Raji (cell line): ENCODE results near the gene KCNJ8.

Experiments
- POLR2A ChIP-seq: IDR thresholded peaks from 2 replicates; pipeline ENCODE4 v1.6.1; 2011; ENCODE audit warnings: low read depth, low read length, control low read depth; ENCODE audit not compliant: insufficient read depth

KCNJ8 gene

GRCh38 chr12:21774358-21775132, at the start of gene KCNJ8:
Gene KCNJ8 (minus strand): TSS chr12:21774706. CDS start chr12:21773616, 1,090 bp downstream.
- no peak for TF ChIP-seq POLR2A

- TF ChIP-seq POLR2A, result no peak
Observed at GRCh38 chr12:21823581-21823980, 49.1 kb upstream of the KCNJ8 start.

- no peak for TF ChIP-seq POLR2A
Observed at GRCh38 chr12:21819678-21820077, 45.2 kb upstream of the KCNJ8 start.

DNA sequence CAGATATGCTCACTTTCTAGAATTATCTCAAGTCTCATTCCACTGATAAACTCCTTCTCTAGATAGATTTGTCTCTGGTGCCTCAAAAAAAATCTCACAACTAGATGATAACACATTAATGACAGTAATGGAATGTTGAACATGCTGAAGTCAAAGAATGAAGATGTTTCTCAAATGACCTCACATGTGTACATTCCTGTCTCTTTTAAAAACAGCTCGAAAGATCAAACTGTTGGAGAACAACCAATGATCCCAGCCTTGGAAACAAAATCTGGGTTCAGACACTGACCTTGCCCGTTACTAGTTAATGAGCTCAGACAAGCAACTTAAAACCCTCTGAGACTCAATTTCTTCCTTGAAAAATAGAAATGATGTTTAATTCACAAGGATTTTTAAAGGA, 44.7 kb upstream of the KCNJ8 start:
- TF ChIP-seq POLR2A, result no peak

DNA sequence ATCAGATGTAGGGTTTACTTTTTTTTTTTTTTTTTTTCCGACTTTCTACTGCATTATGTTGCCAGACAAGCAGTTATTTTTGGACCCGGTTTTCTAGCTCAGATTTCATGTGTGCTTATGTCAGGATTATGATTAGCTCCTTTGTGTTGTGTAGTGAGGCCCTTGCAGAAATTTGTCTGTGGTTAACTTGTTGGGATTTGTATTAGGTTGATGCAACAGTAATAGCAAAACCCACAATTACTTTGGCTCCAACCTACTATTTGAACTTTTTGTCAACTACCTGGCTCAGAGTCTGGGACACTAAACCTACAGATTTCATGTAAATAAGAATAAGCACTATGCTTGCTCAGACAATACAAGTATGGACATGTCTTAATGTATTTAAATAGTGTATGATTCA, 44.1 kb upstream of the KCNJ8 start:
- no peak for TF ChIP-seq POLR2A

DNA sequence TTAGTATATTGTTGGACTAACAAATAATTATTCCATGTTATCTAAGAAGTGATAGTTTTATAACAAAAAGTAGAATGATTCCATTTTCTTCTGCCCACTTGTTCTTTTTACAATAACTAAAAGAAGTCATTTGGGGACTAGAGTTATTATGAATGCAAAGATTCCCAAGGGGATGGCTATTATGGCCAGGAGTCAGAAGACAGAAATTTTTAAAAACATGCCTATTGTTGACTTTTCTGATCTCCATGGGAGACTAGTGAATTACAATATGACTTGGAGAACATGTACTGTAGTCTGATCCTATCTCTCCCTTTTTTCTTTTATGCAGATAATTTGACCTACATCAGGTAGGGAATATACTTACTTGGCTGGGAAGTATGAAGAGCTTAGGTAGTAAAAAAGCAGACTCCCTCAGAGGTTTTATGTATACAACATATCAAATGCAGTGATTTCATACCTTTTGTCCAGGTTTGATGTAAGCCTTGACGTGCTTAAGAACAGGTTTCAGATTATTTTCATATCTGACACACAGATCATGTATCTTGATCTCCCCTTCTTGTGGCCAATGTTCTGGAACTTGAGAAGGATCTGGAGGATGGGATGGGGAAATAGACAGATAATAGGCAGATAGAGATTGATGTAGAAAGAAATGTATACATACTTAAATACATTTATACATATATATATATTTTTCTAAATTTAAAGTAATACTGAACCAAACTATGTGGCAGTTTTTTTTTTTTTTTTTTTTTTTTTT, 41.0 kb upstream of the KCNJ8 start:
- no peak for TF ChIP-seq POLR2A

DNA sequence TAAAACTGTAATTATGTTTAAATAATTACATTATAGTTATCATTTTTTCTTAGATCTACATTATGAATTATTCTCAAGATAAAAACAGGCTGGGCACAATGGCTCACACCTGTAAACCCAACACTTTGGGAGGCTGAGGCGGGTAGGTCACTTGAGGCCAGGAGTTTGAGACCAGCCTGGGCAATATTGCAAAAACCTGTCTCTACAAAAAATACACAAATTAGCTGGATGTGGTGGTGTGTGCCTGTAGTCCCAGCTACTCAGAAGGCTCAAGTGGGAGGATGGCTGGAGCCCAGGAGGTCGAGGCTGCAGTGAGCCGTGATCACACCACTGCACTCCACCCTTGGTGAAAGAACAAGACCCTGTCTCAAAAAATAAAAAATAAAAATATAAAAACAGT, 40.3 kb upstream of the KCNJ8 start:
- no peak for TF ChIP-seq POLR2A

- TF ChIP-seq POLR2A, result no peak
Observed at GRCh38 chr12:21814327-21814726, 39.8 kb upstream of the KCNJ8 start.

DNA sequence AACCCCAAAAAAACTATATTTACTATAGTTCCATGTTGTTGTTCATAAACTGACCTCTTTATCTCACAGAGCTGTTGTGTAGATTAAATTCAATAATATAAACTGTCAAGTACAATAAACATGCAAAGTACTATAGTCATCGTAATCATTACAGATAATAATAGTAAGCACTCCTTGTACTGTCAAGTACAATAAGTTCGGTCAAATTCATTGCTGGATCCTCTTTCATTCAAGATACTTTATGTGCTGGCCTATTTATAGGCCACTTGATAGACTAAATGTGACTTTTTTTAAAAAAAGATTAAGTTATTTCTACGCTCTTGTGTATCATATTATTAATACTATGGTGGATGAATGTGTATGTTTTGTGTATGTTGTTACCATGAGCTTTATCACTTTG, 39.2 kb upstream of the KCNJ8 start:
- no peak for TF ChIP-seq POLR2A

GRCh38 chr12:21813125-21813524, 38.6 kb upstream of the KCNJ8 start:
- TF ChIP-seq POLR2A, result no peak

DNA sequence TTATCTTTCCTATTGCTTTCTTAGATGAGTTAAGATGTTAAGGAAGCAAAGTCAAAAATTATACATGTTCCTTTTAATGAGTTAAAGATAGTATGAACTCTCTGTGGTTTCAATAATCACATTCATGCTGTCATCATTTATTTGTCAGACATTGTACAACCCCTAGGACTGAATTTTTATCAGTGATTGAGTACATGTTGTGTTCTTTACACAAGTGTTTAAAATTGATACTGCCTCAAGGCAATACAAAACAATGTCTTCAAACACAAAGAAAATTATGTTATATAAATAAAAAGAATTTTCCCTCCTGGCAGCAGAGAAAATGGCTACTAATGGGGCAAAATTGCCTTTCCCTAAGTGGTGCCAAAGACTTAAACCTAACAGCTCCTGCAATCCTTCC, 34.6 kb upstream of the KCNJ8 start:
- TF ChIP-seq POLR2A, result no peak

DNA sequence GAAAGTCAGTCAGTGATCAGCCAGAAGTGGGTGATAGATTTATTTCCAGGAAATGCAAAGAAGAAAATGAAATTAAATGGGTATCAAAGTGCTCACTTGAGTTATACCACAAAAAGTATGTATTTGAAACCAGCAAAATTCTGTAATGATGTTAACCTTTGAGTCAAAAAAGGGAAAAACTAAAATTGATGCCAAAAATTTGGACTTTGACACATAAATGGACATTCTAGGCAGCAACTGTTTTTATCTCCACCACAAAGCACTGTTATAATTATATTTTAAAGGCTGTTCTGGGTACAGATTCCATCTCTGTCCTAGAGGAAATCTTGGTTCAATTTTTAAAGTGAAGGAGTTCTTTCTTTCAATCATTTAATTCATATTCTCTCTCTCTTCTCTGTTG, 31.7 kb upstream of the KCNJ8 start:
- no peak for TF ChIP-seq POLR2A

DNA sequence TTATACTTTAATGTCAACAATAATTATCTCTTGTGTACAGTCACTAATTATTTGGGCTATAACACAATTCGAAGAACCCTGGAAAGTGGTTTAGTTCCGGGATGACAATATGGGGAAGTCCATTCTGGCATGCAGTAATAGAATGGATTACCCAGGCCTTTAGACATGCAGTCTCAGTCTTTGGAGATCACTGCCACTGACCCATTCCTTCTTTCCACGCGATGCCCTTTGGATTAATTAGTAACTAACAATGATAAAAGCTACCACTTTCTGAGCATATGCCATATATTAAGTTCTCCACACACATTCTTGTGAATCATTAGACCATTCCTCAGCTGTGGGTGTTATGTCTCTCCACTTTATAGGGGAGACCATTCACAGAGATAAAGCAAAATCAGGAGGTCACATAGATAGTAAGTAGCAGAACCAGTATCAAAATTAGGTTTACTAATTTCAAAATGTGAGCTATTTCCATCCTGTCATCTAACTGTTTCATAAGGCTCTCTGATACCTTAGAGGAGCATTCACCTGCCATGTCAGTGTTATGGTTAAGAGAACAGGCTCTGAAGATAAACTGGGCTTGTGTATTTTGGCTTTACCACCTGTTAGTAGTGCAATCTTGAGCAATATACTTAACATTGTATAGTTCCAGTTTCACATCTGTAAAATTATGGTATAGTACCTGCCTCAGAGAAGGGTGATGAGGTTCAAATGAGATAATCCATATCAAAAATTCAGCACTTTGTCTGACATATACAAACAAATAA, 27.2 kb upstream of the KCNJ8 start:
- no peak for TF ChIP-seq POLR2A

DNA sequence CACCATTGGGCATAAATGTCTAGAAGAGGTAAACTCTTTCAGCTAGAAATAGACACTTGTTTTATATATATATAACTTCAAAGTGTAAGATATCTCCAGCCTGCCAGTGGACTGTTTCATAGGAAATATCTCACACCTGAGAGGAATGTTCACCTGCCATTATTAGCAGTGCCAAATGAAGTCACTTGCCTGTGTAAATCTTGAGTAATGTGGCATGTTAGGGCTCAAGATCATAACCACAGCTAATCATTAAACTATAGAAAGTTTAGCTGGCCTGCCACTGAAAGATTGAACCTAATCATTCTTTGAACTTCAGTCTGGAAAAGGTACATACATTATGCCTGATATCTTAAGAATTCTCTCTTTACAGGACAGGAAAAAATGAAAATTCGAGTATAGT, 25.5 kb upstream of the KCNJ8 start:
- TF ChIP-seq POLR2A, result no peak

- no peak for TF ChIP-seq POLR2A
Observed at GRCh38 chr12:21797539-21797938, 23.0 kb upstream of the KCNJ8 start.
